Measurements from ENCODE around the gene LYPLAL1.
"Not testable (repeated sequence)": the region's sequence is repeated elsewhere in the genome, so short reads cannot be mapped to it uniquely, and the experiment has no call there.

DNA sequence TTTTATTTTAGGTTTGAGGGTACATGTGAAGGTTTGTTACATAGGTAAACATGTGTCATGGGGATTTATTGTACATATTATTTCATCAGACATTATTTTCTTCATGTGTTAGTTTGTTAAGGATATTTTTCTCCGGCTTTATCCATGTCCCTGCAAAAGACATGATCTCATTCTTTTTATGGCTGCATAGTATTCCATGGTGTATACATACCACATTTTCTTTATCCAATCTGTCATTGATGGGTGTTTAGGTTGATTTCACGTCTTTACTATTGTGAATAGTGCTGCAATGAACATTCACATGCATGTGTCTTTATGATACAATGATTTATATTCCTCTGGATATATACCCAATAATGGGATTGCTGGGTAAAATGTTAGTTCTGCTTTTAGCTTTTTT, 76.8 kb downstream of the LYPLAL1 start:
- TF ChIP-seq CTCF (IDR thresholded peaks at IDR 0.05); ZFX (IDR thresholded peaks at IDR 0.05; ENCODE audit: borderline replicate concordance): not testable (repeated sequence)

Data from 22Rv1 (cell line).